ENCODE results near the gene ANKRD23.

The ANKRD23 gene

DNA sequence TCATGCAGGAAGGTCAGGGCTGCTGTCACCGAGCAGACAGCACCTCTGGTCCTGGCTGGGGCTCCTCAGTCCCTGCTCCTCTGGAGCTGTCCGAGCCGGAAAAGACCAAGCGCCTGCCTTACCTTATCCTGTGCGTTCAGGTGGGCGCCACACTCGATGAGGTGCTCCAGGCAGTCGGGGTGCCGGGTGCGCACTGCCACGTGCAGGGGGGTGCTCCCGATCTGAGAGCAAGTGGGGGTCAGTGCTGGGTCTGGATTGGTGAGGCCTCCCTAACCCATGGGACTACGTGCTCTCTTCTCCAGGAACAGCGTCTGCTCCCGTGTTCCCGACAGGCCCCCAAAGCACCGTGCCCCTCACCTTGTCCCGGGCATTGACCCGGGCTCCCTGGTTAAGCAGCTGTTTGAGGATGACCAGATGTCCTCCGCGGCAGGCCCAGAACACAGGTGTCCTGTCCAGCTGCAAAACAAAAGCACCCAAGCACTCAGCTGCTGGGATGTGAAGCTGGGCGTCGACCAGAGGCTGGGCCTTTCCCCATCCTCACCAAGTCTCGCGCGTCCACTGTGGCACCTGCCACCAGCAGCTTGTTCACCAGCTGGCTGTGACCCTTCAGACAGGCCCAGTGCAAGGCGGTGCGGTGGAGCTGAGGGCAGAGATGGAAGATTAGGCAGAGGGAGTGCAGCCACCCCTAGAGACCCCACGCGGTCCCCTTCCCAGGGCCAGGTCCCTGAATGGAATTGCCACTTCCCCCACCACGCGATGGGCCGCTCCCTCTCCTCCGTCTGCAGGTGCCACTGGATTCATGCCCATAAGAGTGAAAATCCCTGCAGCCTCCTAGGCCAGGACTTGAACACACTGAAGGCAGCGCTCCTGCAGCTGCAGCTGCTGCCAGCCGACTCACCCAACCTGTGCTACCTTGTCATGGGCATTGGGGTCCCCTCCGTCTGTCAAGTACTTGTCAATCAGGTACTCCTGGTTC is 3.7 kb downstream of the ANKRD23 start:
- no peak for ATAC-seq
- peak overlapping the region; percentile 79 for H3K27ac Mint-ChIP-seq
- no peak for DNase-seq (ENCODE audit: low spot score in 2 of 2)

DNA sequence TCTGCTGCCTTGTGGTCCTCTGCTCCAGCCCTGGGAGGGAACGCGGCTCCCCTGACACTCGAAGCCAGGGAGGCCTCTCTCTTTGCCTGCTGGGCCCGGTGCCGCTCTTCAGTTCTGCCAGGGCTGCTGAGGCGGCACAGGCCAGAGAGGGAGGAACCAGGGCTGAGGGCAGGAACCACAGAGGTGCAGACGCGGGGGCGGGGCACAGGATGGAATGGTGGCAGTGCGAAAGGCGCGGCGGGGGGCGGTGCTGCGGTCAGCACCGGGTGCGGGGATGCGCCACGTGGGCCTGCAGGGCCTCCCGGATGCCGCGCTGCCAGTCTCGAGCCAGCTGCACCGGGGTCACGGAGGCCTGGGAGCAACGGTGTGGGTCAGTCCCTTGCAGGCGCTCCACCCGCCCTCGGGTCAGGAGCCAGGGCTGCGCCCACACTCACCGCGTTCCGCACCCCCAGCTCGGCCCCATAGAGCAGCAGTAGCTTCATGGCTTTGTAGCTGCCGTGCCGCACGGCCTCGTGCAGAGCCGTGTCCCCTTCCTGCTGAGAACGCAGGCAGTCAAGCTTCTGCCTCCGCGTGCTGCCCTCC is 4.4 kb downstream of the ANKRD23 start:
- Mint-ChIP-seq H3K9me3 (no peaks in the 10 kb centered on the region), H3K27ac (peak overlapping the region; percentile 79), H3K4me3 (peak overlapping the region; percentile 53), H3K4me1 (peaks cover 33% of the 10 kb centered on the region), H3K36me3 (peaks cover 52% of the 10 kb centered on the region)
- peak; percentile 61 to 87 for DNase-seq (ENCODE audit: low spot score in 2 of 2)
- peak; percentile 93 for ATAC-seq

More for the DNA sequence above, 3.7 kb downstream of the ANKRD23 start:
- peaks cover 52% of the 10 kb centered on the region for H3K36me3 Mint-ChIP-seq
- H3K9me3 Mint-ChIP-seq: no peaks in the 10 kb centered on the region
- peak overlapping the region; percentile 53 for H3K4me3 Mint-ChIP-seq
- H3K4me1 Mint-ChIP-seq: peaks cover 33% of the 10 kb centered on the region

DNA sequence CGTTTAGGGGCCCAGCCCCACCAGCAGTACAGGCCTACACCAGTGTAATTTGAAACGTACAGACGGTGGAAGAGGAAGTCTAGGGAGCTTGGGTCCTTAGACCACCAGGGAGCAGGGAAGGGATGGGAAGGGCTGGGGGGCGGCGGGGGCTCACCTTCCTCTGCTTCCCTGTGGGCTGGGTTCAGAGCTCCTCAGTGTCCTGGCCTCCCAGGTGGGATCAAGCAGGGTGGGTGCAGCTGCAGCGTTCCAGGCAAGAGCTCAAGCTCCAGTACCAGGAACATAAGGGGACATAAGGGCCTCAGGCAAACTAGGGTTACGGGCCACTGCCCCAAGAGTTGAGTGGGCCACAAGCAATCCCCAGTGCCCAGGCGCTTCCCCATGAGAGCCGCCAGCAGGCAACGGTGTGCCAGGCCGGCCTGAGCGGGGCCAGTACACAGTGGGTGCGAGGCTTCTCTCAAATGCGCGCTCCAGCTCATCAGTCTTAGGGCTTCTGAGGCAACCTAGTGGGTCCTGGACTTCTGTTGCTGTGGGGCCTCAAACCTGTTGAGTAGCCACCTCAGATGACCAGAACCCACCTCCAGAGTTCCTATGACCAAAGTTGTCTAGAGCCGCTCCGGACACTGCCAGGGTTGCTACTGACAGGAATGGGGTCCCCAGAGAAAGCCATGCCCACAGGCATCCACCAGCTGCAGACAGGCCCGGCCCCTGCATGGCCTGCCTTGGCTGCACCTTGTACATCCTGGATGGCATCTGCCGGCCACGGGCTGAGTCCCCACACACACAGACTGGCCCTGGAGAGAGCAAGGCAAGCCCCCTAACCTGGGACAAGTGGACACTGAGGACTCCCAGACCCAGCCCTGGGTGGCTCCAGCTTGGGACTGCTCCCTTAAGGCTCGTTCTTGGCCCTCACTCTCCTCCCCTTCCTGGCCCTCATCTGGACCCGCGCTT is 5.2 kb downstream of the ANKRD23 start:
- Mint-ChIP-seq H3K4me1 (peaks cover 33% of the 10 kb centered on the region), H3K36me3 (peaks cover 49% of the 10 kb centered on the region), H3K27ac (peak overlapping the region; percentile 79), H3K9me3 (no peaks in the 10 kb centered on the region), H3K4me3 (peak overlapping the region; percentile 53)
- DNase-seq (ENCODE audit: low spot score in 2 of 2) (no peak), ATAC-seq (peak; percentile 1)

DNA sequence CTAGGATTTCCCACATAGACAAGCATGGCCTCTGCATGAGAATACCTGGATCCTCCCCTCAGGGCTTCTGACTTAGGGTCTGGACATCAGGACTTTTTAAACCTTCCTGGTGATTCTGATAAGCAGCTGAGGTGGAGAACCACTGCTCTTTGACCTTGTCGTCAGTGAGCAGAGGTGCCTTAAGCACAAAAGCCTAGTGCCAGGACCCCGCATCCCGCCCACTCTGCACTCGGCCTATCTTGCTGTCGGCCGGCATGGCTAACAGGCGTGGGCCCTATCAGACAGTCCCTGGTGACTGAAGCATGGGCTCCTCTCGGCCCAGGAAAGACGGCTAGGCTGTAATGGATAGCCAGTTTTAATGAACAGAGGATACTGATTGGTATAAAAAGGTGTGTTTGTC is 6.2 kb downstream of the ANKRD23 start:
- ATAC-seq (no peak), DNase-seq (ENCODE audit: low spot score in 2 of 2) (no peak)
- no peak overlapping the region for H3K4me3 Mint-ChIP-seq
- peaks cover 26% of the 10 kb centered on the region for H3K4me1 Mint-ChIP-seq
- no peak overlapping the region for H3K27ac Mint-ChIP-seq
- peaks cover 59% of the 10 kb centered on the region for H3K36me3 Mint-ChIP-seq
- H3K9me3 Mint-ChIP-seq: no peaks in the 10 kb centered on the region

DNA sequence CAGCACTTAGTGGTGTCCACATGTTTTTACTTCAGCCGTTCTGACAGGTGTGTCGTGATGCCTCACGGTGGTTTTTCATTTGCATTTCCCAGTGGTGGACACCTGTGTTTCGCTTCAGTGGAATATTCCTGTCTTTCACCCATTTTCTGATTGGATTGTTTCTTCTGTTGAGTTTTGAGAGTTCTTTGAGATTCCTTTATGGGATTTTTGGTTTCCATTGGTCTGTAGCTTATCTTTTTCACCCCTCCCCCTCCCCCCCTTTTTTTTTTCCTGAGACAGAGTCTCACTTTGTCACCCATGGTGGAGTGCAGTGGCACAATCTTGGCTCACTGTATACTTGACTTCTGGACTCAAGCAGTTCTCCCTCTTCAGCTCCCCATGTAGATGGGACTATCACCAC is 8.0 kb downstream of the ANKRD23 start:
- no peaks in the 10 kb centered on the region for H3K9me3 Mint-ChIP-seq
- H3K36me3 Mint-ChIP-seq: peaks cover 72% of the 10 kb centered on the region
- H3K27ac Mint-ChIP-seq: peak overlapping the region; percentile 40
- ATAC-seq: no peak
- no peak overlapping the region for H3K4me3 Mint-ChIP-seq
- no peak for DNase-seq (ENCODE audit: low spot score in 2 of 2)
- H3K4me1 Mint-ChIP-seq: peaks cover 19% of the 10 kb centered on the region

DNA sequence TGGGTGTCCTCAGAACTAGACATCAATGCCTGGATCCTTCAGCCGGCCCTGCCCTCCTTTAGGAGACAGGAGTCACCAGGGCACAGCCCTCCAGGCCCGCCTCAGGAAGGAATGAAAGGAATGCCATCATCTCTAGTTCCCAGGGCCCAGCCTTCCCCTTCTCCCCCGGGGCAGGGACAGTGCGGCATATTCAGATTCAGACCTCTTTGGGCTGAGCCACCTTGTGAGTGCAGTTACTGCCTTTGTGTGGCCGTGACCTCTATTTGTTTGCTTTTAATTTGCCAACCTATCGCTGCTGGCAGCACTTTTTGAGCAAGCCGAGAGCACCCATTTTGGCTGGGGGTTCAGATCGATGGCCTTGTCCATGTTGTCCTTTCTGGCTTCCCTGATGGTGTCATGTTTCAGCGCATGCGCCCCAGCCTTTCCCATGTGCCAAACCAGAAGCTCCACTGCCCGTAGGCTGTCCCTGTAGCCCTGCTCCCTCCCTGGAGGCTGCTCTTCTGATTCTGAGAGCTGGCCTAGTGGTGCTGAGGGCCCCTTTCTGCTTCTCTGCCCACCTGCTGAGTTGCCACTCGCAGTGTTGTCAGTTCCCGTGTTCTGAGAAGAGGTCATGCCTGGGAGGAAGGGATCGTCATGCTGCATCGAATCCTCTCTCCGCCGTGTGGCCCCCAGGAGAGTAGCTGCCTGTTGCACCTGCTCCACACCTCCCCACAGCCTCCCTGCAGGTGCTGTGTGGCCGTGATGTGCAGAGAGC is 10.9 kb downstream of the ANKRD23 start:
- no peaks in the 10 kb centered on the region for H3K9me3 Mint-ChIP-seq
- H3K36me3 Mint-ChIP-seq: peaks cover 88% of the 10 kb centered on the region
- ATAC-seq (no peak), DNase-seq (ENCODE audit: low spot score in 2 of 2) (no peak)
- no peaks in the 10 kb centered on the region for H3K4me1 Mint-ChIP-seq
- H3K4me3 Mint-ChIP-seq: no peak overlapping the region
- peak overlapping the region; percentile 3 for H3K27ac Mint-ChIP-seq

DNA sequence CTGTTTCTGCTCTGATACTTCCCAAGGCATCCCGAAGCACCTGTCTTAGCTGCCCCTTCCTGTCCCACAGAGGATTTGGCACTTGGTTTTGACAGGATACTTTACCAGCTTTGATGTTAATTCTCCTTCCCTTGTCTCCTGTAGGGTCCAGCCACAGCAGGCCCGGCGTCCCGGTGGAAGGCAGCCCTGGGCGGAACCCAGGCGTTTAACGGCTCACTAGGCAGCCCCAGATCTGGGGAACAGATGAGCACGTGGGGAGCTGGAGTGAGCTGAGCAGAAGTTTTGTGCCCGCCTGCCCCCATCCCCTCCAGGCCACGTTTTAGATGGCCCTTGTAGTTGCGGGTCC is 11.4 kb downstream of the ANKRD23 start:
- Mint-ChIP-seq H3K27ac (peak overlapping the region; percentile 52), H3K36me3 (peaks cover 94% of the 10 kb centered on the region), H3K4me3 (no peak overlapping the region), H3K4me1 (no peaks in the 10 kb centered on the region), H3K9me3 (no peaks in the 10 kb centered on the region)
- DNase-seq (ENCODE audit: low spot score in 2 of 2) (no peak), ATAC-seq (no peak)

DNA sequence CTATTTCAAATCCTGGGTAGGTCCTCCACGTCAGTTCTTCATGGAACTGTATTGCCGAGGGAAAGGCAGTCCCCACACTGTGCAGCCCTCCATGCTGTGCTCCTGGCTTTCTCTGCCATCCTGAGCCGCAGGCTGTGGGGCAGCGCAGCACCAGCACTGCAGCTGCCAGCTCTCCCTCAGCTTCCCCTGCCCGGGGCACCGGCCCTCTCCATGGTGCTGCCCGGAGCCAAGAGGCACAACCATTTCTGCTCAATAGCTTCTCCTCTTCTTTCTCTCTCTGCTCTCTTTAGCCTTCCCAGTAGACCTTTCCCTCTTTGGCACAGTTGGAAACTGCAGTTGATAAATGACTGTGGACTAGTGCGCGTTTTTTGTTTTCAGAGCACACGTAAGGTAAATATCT is 12.1 kb downstream of the ANKRD23 start:
- Mint-ChIP-seq H3K36me3 (peaks cover 95% of the 10 kb centered on the region), H3K27ac (peak overlapping the region; percentile 52), H3K4me1 (no peaks in the 10 kb centered on the region), H3K9me3 (no peaks in the 10 kb centered on the region), H3K4me3 (no peak overlapping the region)
- no peak for ATAC-seq
- DNase-seq (ENCODE audit: low spot score in 2 of 2): no peak

DNA sequence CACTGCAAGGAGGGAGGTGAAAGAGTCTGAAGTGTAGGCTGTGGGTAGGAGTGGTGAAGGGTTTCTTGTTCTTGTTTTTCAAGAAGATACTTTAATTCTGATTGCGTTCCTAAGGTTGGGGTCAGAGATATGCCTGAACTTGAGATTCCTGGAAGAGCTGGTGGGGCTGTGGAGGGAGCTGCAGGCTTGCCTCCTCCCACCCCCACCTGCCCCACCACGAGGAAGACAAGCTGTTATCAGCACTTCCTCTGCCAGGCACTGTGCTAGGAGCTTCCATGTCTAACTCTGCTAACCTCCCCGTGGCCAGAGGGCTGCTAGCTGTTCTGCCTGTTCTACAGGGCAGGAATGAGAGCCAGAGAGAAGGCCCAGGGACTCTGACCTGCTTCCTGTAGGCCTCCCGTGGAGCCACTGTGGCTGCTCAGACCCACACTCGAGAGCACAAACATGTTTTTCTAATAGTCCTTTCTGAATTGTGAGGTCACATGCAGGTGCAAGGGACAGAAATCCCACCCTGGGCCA is 13.7 kb downstream of the ANKRD23 start:
- H3K27ac Mint-ChIP-seq: no peak overlapping the region
- DNase-seq (ENCODE audit: low spot score in 2 of 2) (no peak), ATAC-seq (no peak)
- peaks cover 93% of the 10 kb centered on the region for H3K36me3 Mint-ChIP-seq
- H3K4me1 Mint-ChIP-seq: no peaks in the 10 kb centered on the region
- no peaks in the 10 kb centered on the region for H3K9me3 Mint-ChIP-seq
- no peak overlapping the region for H3K4me3 Mint-ChIP-seq

DNA sequence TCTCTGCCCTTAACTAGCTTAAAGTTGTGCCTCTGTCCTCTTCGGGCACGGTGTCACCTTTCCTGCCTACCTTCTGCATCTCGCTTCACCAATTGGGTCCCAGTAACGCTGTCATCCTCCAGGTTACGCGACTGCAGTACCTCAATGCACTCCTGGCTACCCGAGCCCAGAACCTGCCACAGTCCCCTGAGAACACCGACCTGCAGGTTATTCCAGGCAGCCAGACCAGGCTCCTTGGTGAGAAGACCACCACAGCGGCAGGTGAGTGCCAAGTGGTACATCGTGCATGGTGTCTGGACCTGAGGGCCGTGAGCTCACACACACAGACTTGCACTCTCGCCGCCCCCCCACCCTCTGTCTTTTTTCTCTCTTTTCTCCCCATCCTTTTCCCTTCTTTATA is 14.9 kb downstream of the ANKRD23 start:
- DNase-seq (ENCODE audit: low spot score in 2 of 2) (no peak), ATAC-seq (no peak)
- Mint-ChIP-seq H3K4me3 (no peak overlapping the region), H3K9me3 (no peaks in the 10 kb centered on the region), H3K36me3 (peaks cover 83% of the 10 kb centered on the region), H3K27ac (peak overlapping the region; percentile 30), H3K4me1 (no peaks in the 10 kb centered on the region)

DNA sequence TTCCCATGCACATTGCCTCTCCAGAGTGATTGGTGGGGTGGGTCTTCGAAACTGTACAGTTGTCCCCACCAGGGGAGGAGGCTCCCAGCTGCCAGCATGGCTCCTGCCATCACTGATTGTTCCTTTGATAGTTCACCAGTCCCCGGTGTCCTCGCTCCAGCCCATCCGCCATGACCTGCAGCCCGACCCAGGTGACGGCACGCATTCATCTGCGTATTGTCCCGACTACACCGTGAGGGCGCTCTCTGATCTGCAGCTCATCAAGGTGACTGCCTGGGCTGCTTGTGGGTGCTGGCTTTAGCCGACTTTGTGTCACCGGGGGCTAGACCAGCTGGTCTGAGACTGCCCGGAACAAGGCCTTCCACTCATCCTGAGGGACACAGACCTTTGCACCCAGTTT is 15.4 kb downstream of the ANKRD23 start:
- H3K9me3 Mint-ChIP-seq: no peaks in the 10 kb centered on the region
- DNase-seq (ENCODE audit: low spot score in 2 of 2): no peak
- H3K4me3 Mint-ChIP-seq: no peak overlapping the region
- no peak for ATAC-seq
- peaks cover 81% of the 10 kb centered on the region for H3K36me3 Mint-ChIP-seq
- peak overlapping the region; percentile 30 for H3K27ac Mint-ChIP-seq
- H3K4me1 Mint-ChIP-seq: no peaks in the 10 kb centered on the region

DNA sequence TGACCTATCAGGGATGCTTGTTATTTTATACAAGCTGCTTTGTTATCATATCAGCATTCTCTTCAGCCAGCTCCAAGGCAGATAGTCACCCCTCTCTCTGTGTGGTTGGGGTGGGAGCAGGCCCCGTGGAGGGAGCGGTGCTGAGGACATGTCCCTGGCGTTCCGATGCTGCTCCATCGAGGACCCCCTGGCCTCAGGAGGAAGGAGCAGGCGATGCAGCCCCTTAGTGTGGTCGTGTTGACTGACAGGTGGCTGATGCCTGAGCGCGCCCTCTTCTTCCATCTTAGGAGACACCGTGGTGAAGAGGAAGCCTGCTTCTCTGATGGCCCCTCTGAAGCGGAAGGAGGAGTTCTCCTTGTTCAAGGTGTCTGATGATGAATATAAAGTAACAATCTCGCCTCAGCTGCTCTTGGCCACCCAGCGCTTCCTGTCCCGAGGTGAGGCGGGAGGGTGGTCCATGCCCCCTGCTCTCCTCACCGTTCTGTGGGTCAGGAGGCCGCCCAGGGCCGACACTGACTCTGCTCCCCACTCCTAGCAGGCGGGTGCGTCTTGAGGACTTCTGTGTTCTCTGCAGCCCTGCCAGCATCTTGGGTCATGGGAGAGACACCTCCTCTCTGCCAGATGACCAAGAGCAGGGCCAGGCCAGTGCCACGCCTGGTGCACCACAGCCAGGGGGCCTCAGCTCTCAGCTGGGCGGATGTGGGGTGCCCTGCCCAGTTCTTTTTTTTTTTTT is 17.1 kb downstream of the ANKRD23 start:
- peaks cover 77% of the 10 kb centered on the region for H3K36me3 Mint-ChIP-seq
- H3K4me3 Mint-ChIP-seq: no peak overlapping the region
- DNase-seq (ENCODE audit: low spot score in 2 of 2) (no peak), ATAC-seq (no peak)
- H3K27ac Mint-ChIP-seq: no peak overlapping the region
- H3K4me1 Mint-ChIP-seq: no peaks in the 10 kb centered on the region
- H3K9me3 Mint-ChIP-seq: no peaks in the 10 kb centered on the region

DNA sequence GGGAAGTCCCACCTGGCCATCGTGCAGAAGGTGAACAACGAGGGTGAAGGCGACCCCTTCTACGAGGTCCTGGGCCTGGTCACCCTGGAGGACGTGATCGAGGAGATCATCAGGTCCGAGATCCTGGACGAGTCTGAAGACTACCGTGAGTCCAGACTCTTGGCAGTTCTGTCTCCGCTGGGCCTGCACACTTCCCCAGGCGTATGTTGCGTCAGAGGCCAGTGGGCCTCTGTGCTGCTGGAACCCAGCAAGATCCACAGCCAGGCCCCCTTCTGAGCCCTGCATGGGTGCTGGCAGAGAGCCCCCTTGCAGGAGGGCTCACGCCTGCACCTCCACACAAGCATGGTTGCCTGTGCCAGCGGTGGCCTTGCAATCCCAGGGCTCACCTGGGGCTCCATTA is 18.8 kb downstream of the ANKRD23 start:
- Mint-ChIP-seq H3K4me3 (no peak overlapping the region), H3K4me1 (peaks cover 15% of the 10 kb centered on the region), H3K9me3 (no peaks in the 10 kb centered on the region), H3K36me3 (peaks cover 64% of the 10 kb centered on the region), H3K27ac (no peak overlapping the region)
- DNase-seq (ENCODE audit: low spot score in 2 of 2) (no peak), ATAC-seq (no peak)
